Fibroblast of skin of right quadriceps (primary cell): ENCODE results near the gene GUCA2B.

ENCODE experiments used
- DNase-seq: peaks from one replicate; pipeline ENCODE4 v3.0.0-alpha.2; 2013

Gene GUCA2B

DNA sequence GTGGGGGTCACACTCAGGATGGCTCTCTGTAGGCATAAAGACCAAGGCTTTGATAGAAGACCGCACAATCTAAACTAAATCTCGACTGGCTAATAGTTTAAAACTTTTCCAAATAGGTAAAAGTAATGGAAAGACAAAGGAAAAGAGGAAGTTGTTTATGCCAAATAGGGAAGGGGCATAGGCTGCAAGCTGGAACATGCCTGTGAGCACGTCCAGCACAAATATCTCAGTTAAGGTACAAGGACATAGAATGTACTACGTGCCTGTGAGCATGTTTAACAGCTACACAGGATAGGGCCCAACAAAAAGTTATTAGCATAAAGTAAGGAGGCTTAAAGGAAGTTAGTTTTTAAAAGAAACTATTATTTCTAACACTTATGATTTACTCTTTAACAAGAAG, 38.9 kb downstream of the GUCA2B start:
- DNase-seq, result no peak

DNA sequence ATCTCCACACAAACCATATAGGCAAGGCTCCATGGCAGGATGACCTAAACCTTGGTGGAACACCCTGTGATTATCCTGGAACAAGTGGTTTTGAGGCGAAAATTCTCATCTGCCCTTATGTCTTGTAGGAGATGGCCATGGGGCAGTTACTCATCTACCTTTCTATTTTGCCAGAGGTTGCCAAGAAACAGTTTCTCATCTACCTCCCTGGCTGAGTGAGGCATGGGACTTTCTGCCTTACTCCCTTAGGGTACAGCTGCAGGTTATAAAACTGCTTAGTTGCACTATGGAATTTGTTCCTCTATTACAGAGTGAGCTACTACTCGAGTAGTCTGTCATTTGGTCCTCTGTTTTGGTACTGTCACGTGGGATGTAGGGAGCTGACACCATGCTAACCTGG, 42.6 kb downstream of the GUCA2B start:
- no peak for DNase-seq

DNA sequence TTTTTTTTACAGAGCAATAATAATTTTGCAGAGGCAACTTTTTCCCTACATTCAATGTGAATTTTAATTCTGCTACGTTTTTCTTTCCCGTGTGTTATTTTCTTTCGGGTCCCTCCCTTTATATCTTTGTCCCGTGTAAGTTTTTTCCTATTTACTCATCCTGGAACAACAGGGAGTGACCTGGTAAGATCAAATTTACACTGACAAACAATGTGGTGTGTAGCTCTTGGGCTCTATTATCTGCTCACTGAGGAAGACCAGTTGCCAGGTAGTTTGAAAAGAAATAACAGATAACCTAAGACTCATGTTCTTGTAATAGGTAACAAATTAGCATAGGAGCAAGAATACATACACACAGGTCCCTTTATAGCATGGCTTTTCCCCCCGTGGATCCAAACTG, 45.0 kb downstream of the GUCA2B start:
- no peak for DNase-seq

DNA sequence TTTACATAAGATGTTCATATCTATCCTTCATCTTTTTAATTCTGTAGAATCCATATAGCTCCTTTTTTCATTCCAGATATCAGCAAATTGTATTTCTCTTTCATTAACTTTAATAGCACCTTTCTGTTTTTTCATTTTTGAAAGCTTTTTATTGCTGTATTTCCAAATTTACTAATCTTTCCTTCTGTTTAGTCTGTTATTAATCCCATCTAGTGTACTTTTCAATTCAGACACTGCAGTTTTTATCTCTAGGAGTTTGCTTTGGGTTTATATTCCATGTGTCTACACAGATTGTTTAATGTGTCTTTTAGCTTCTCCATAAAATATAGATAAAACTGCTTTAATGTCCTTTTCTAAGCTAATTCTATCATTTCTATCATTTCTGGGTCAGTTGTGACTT, 48.8 kb downstream of the GUCA2B start:
- DNase-seq, result no peak
